Large intestine (tissue), 3 donors: ENCODE measurements around the gene INO80E. TPM values are rescaled to one million over a fixed set of nuclear protein-coding genes. Genes with fewer than 3 reads are reported as not detected.
A peak's percentile ranks its signal among the peaks of the same experiment; 100 is the strongest.

Source experiments
- DNase-seq, 2 donors: peaks; one replicate each; pipeline versions ENCODE4 v3.0.0 to v3.0.0-alpha.2; 2013
- H3K27ac ChIP-seq: one replicate; pipeline ENCODE4 v1.5.1; 2013; ENCODE audit warnings: low read length
- H3K27me3 ChIP-seq: 2 replicates; pipeline ENCODE4 v1.6.1; 2013; ENCODE audit warnings: low read length; ENCODE audit not compliant: control insufficient read depth, insufficient read depth
- H3K36me3 ChIP-seq: 2 replicates; pipeline ENCODE4 v1.6.1; 2013; ENCODE audit warnings: low read length; ENCODE audit not compliant: control insufficient read depth, insufficient read depth
- H3K4me1 ChIP-seq: one replicate; pipeline ENCODE4 v1.6.1; 2013; ENCODE audit warnings: low read length; ENCODE audit not compliant: control insufficient read depth, insufficient read depth
- H3K4me3 ChIP-seq: one replicate; pipeline ENCODE4 v1.5.1; 2013; ENCODE audit warnings: low read length
- H3K9me3 ChIP-seq: one replicate; pipeline ENCODE4 v1.6.1; 2013; ENCODE audit warnings: mild to moderate bottlenecking, low read depth, low read length, moderate library complexity; ENCODE audit not compliant: control insufficient read depth
- WGBS: methylation state at CpG from one replicate; pipeline ENCODE4 v1.1.5; 2013; ENCODE audit warnings: low lambda C conversion rate; ENCODE audit not compliant: insufficient coverage; 5-methylcytosine and 5-hydroxymethylcytosine counted together
- polyA plus RNA-seq: library from polyadenylated mRNA; unstranded; fragments of 120-200 nt; gene quantifications from one replicate; pipeline ENCODE4 v1.2.1, GENCODE V29; 2013

Gene INO80E
- polyA plus RNA-seq, 1 donor = 60.5 TPM

- DNase-seq = peak; percentile 95 to 97
- Histone ChIP-seq H3K27me3 (no peaks in the 10 kb centered on the region), H3K4me1 (peaks cover 20% of the 10 kb centered on the region), H3K27ac (peak within 1 kb of the TSS; percentile 96), H3K9me3 (no peaks in the 10 kb centered on the region), H3K36me3 (peaks cover 8% of the 10 kb centered on the region), H3K4me3 (peak within 1 kb of the TSS; percentile 93)
- no CpG with 5 or more reads among the region's 75 CpGs for WGBS
These were observed 34.3 kb upstream of the INO80E start, which contains the start of gene TMEM219 for GRCh38 chr16:29961479-29962343. Gene TMEM219, plus strand, starts transcription at chr16:29962079. Its CDS starts 1,065 bp downstream, at chr16:29963144.

GRCh38 chr16:29962344-29962994 is 33.6 kb upstream of the INO80E start:
- H3K4me1 ChIP-seq = peaks cover 20% of the 10 kb centered on the region
- H3K27me3 ChIP-seq = no peaks in the 10 kb centered on the region
- H3K4me3 ChIP-seq = peak overlapping the region; percentile 93
- WGBS = 27% methylated on average over 3 of the region's 18 CpGs
- no peaks in the 10 kb centered on the region for H3K9me3 ChIP-seq
- DNase-seq = peak; percentile 42 to 73
- peaks cover 12% of the 10 kb centered on the region for H3K36me3 ChIP-seq
- H3K27ac ChIP-seq = peak overlapping the region; percentile 96

- DNase-seq = no peak
- Histone ChIP-seq H3K4me1 (peaks cover 20% of the 10 kb centered on the region), H3K4me3 (peak overlapping the region; percentile 93), H3K36me3 (peaks cover 16% of the 10 kb centered on the region), H3K27me3 (no peaks in the 10 kb centered on the region), H3K9me3 (no peaks in the 10 kb centered on the region), H3K27ac (peak overlapping the region; percentile 96)
- no CpG with 5 or more reads among the region's 14 CpGs for WGBS
These were observed 32.9 kb upstream of the INO80E start for GRCh38 chr16:29963021-29963743.

GRCh38 chr16:29968205-29968604 is 27.8 kb upstream of the INO80E start:
- whole genome bisulfite sequencing = 100% methylated on average over 1 of the region's 4 CpGs
- Histone ChIP-seq H3K4me3 (no peak overlapping the region), H3K27me3 (no peaks in the 10 kb centered on the region), H3K36me3 (peaks cover 31% of the 10 kb centered on the region), H3K27ac (no peak overlapping the region), H3K4me1 (peaks cover 9% of the 10 kb centered on the region), H3K9me3 (no peaks in the 10 kb centered on the region)
- DNase-seq = no peak

GRCh38 chr16:29971304-29971703 is 24.7 kb upstream of the INO80E start:
- no peaks in the 10 kb centered on the region for H3K27me3 ChIP-seq
- H3K27ac ChIP-seq = no peak overlapping the region
- H3K4me3 ChIP-seq = no peak overlapping the region
- peaks cover 16% of the 10 kb centered on the region for H3K4me1 ChIP-seq
- 100% methylated on average over 1 of the region's 8 CpGs for WGBS
- no peaks in the 10 kb centered on the region for H3K9me3 ChIP-seq
- no peak for DNase-seq
- H3K36me3 ChIP-seq = peaks cover 23% of the 10 kb centered on the region

GRCh38 chr16:29972500-29972899 is 23.5 kb upstream of the INO80E start:
- no peak overlapping the region for H3K4me3 ChIP-seq
- WGBS = no CpG with 5 or more reads among the region's 1 CpG
- peaks cover 16% of the 10 kb centered on the region for H3K4me1 ChIP-seq
- H3K9me3 ChIP-seq = no peaks in the 10 kb centered on the region
- H3K27ac ChIP-seq = no peak overlapping the region
- peaks cover 24% of the 10 kb centered on the region for H3K36me3 ChIP-seq
- H3K27me3 ChIP-seq = no peaks in the 10 kb centered on the region
- DNase-seq = no peak

- H3K4me3 ChIP-seq = no peak overlapping the region
These were observed 23.1 kb upstream of the INO80E start for GRCh38 chr16:29972992-29973383.

GRCh38 chr16:29973384-29974246 is 22.4 kb upstream of the INO80E start, which contains the start of gene TAOK2:
Gene TAOK2, plus strand, starts transcription at chr16:29973868. Its CDS starts 3,905 bp downstream, at chr16:29977773.
- H3K9me3 ChIP-seq = no peaks in the 10 kb centered on the region
- peak; percentile 99 to 100 for DNase-seq
- H3K36me3 ChIP-seq = peaks cover 27% of the 10 kb centered on the region

More at GRCh38 chr16:29972992-29973383, 23.1 kb upstream of the INO80E start:
- H3K27ac ChIP-seq = peak overlapping the region; percentile 6
- H3K4me1 ChIP-seq = peaks cover 16% of the 10 kb centered on the region
- DNase-seq = no peak
- no peaks in the 10 kb centered on the region for H3K9me3 ChIP-seq
- H3K27me3 ChIP-seq = no peaks in the 10 kb centered on the region
- H3K36me3 ChIP-seq = peaks cover 27% of the 10 kb centered on the region
- no CpG with 5 or more reads among the region's 6 CpGs for WGBS

GRCh38 chr16:29974291-29975133 is 21.5 kb upstream of the INO80E start:
- H3K27ac ChIP-seq = peak overlapping the region; percentile 92
- H3K9me3 ChIP-seq = no peaks in the 10 kb centered on the region
- H3K4me3 ChIP-seq = peak overlapping the region; percentile 96
- no CpG with 5 or more reads among the region's 31 CpGs for WGBS
- H3K36me3 ChIP-seq = peaks cover 31% of the 10 kb centered on the region
- peaks cover 16% of the 10 kb centered on the region for H3K4me1 ChIP-seq
- H3K27me3 ChIP-seq = no peaks in the 10 kb centered on the region
- DNase-seq = peak in 1 of 2 donors; percentile 55

More at GRCh38 chr16:29973384-29974246, 22.4 kb upstream of the INO80E start, which contains the start of gene TAOK2:
- H3K27me3 ChIP-seq = no peaks in the 10 kb centered on the region
- peak within 1 kb of the TSS; percentile 96 for H3K4me3 ChIP-seq
- no CpG with 5 or more reads among the region's 75 CpGs for WGBS
- H3K4me1 ChIP-seq = peaks cover 16% of the 10 kb centered on the region
- peak within 1 kb of the TSS; percentile 92 for H3K27ac ChIP-seq
